Keratinocyte (primary cell): ENCODE results near the gene PRELID1.

Source experiments
- EZH2 ChIP-seq: IDR thresholded peaks from one replicate; pipeline ENCODE4 v1.6.1; 2012; ENCODE audit warnings: inconsistent platforms, mild to moderate bottlenecking, low read length, moderate library complexity
- TF ChIP-seq, protein P1 (sequence below), 3 experiments: IDR thresholded peaks in 1 of 3; conservative IDR thresholded peaks in 1 of 3; optimal IDR thresholded peaks in 1 of 3; 2 replicates in 2 of 3; 3 replicates in 1 of 3; pipeline versions ENCODE3 to v1.5.1; 2011; ENCODE audit warnings: low read length in 3 of 3, mild to moderate bottlenecking in 3 of 3, moderate library complexity in 2 of 3, control low read depth in 1 of 3, inconsistent platforms in 1 of 3; ENCODE audit not compliant: insufficient read depth in 2 of 3; ENCODE audit errors: extremely low read depth in 1 of 3

DNA sequence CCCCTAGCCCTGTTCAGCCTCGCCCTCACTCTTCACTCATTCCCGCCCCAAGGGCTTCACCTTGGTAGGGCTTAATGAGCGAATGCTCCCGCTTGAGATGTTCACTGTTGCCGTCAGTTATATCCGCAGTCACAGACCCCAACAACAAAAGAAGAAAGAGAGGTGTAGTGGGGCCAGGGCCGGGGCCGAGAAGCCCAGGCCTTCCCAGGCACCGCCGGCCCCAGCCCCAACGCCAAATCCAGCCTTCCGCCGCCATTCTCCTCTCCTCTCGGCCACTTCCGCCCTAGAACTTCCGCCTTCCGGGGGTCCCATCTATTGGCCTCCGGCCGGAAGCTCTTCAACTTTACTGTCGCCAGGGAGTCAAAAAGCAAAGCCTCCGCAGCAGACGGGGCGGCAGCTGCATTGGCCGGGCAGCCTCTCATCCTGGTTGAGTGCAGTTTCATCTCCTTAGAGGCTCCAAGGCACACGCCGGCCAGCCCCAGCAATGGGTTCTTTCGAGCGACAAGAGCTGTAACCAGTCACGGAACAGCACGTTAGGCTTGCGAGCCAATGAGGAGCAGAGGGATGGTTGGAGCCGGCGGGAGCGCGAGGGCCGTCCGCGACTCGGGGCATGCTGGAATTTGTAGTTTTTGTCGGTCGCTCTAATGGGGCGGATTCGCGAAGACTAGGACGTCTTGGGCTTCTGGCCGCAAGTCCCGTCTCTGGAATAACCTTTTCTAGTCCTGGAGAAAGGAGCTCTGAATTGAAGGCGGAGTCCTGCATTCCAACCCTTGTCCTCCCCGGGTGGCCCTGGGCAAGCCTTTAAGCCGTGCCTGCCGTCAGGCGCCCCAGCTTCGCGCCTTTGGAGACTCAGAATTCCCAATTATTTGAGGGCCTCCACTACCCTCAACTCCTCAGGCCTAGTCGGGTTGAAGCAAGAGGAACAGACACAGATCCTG, 48.1 kb downstream of the PRELID1 start, which contains the start of gene LMAN2:
- TF ChIP-seq, protein P1, sequence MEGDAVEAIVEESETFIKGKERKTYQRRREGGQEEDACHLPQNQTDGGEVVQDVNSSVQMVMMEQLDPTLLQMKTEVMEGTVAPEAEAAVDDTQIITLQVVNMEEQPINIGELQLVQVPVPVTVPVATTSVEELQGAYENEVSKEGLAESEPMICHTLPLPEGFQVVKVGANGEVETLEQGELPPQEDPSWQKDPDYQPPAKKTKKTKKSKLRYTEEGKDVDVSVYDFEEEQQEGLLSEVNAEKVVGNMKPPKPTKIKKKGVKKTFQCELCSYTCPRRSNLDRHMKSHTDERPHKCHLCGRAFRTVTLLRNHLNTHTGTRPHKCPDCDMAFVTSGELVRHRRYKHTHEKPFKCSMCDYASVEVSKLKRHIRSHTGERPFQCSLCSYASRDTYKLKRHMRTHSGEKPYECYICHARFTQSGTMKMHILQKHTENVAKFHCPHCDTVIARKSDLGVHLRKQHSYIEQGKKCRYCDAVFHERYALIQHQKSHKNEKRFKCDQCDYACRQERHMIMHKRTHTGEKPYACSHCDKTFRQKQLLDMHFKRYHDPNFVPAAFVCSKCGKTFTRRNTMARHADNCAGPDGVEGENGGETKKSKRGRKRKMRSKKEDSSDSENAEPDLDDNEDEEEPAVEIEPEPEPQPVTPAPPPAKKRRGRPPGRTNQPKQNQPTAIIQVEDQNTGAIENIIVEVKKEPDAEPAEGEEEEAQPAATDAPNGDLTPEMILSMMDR (optimal IDR thresholded peaks at IDR 0.05 in 1 of 3, IDR thresholded peaks at IDR 0.05 in 1 of 3, conservative IDR thresholded peaks at IDR 0.05 in 1 of 3; ENCODE audit: extremely low read depth in 1 of 3, insufficient read depth in 2 of 3, low read length in 3 of 3) = no peak
- TF ChIP-seq EZH2 = no peak
